T-helper 1 cell treated with Interleukin-12 subunit alpha and Interleukin-12 subunit beta and Interleukin-4 antibody, amounts not matched to agents 30 μg/mL and 1 μg/mL, for 36 hours (primary cell): ENCODE data around the gene A2M.

ENCODE experiments used
- H3K27ac Mint-ChIP-seq: one replicate; pipeline ENCODE4 v1.8.0; 2021; ENCODE audit warnings: mild to moderate bottlenecking, mixed read lengths
- H3K27me3 Mint-ChIP-seq: one replicate; pipeline ENCODE4 v1.8.0; 2021; ENCODE audit warnings: low read depth, mixed read lengths
- H3K36me3 Mint-ChIP-seq: one replicate; pipeline ENCODE4 v1.8.0; 2021; ENCODE audit warnings: low read depth, mixed read lengths
- H3K4me1 Mint-ChIP-seq: one replicate; pipeline ENCODE4 v1.8.0; 2021; ENCODE audit warnings: low read depth, mixed read lengths
- H3K4me3 Mint-ChIP-seq: one replicate; pipeline ENCODE4 v1.8.0; 2021; ENCODE audit warnings: mild to moderate bottlenecking, moderate library complexity, mixed read lengths
- H3K9me3 Mint-ChIP-seq: one replicate; pipeline ENCODE4 v1.8.0; 2021; ENCODE audit warnings: mixed read lengths

A2M gene

DNA sequence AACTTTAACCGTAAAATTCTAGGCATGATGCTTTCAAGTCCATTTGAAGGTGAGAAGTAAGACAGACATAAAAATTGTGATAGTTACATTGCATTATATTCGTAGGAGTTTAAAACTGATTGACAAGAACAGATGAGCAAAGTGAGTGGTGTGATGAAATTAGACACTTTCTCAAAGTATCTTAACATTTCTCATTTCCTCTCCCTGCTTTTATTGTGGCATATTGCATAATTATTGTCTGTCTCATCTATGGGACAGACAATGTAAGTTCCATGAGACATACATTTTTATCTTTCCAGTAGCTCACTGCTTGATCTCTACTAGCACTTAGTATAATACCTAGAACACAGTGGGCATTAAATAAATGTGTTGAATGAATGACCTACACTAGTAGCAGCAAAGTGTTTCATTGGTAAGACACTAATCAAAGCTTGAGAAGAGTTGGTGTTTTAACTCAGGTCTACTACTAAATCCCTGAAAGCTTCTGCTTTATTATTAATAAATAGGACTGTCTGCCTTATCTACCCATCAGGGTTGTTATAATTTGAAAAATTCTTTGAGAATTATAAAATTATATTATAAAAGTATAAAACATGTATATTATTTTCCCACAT lies 19.0 kb downstream of the A2M start:
- Mint-ChIP-seq H3K27ac (no peak overlapping the region), H3K9me3 (no peaks in the 10 kb centered on the region), H3K4me3 (no peak overlapping the region), H3K36me3 (no peaks in the 10 kb centered on the region), H3K4me1 (no peaks in the 10 kb centered on the region), H3K27me3 (no peaks in the 10 kb centered on the region)

DNA sequence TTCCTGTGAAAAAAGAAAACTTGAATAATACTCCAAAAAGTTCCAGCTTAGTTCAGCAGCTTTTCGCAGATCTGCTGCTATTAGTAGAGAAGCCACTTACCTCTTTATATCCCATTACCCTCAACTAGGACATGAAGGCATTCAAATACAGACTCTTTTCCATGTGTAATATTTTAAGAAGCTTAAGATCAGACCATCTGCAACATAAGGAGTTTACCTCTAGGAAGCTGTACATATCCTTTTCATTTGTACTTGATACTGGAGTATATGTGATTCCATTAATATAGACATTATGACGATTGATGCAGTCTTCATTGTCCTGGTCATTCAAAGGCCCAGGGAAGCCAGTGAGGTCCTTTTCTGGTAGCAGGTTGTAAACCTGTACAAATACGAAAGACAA lies 20.4 kb downstream of the A2M start:
- Mint-ChIP-seq H3K9me3 (no peaks in the 10 kb centered on the region), H3K4me1 (no peaks in the 10 kb centered on the region), H3K36me3 (no peaks in the 10 kb centered on the region), H3K27me3 (no peaks in the 10 kb centered on the region), H3K27ac (no peak overlapping the region), H3K4me3 (no peak overlapping the region)

DNA sequence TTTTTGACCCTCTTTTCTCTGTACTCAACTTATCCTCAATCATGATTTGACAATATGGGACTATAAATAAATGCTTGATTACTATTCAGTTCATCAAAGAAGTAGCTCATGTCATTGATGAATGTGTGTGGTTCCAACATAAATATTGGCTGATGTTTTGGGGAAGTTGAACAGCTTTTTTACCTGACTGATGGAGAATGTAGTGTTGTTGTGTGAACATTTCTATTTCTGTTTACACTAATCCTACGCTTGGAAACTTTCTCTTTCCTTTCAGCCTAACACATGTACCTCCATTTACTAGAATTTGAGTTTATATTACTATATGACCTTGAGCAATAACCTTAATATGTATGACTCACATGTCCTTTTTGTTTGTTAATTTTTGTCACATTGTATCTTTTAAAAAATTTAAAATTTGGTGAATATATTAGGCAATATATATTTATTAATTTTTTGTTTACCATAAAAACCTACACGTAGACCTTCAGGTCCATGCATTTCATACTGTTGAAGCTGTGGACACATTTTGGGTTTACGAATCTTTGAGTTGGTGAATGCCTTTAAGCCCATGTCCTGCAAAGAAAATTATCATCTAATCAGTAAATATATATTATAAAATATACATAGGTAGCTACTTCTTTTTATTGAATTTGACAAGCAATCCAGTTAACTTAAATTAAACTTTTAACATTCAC lies 21.1 kb downstream of the A2M start:
- no peaks in the 10 kb centered on the region for H3K9me3 Mint-ChIP-seq
- H3K27ac Mint-ChIP-seq = no peak overlapping the region
- no peaks in the 10 kb centered on the region for H3K36me3 Mint-ChIP-seq
- no peaks in the 10 kb centered on the region for H3K4me1 Mint-ChIP-seq
- H3K4me3 Mint-ChIP-seq = no peak overlapping the region
- H3K27me3 Mint-ChIP-seq = no peaks in the 10 kb centered on the region

DNA sequence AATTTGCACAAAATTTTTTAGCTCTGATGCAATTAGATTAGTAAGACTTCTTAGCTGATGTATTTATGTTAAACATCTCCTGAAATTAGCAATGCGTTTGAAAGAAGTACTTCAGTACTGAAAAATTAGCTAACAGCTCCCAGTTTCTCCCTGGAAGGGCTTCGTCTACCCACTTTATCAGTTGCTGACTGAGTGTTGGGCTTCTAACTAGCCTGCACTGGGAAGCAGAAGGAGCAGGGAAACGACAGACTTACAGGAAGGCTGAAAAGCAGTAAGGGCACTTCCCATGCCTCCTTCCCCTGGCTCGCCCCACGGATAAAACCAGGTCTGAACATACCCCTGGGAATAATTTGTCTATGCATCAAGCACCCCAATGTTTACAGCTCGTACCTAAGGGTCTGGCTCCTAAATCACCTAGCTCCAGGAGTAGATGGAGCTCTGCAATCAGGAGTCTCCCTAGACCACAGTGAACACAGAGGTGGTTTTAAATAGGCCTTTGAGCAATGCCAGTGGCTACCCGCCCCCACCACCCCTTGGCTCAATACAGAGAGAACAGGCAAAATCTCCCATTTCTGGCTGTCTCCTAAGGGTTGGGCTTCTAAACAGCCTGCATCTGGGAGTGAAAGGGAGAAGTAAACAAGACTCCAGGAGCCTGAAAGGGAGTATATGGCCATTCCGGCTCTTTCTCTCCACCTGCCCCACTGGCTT lies 23.7 kb downstream of the A2M start:
- Mint-ChIP-seq H3K27ac (no peak overlapping the region), H3K4me1 (no peaks in the 10 kb centered on the region), H3K36me3 (no peaks in the 10 kb centered on the region), H3K9me3 (no peaks in the 10 kb centered on the region), H3K27me3 (no peaks in the 10 kb centered on the region), H3K4me3 (no peak overlapping the region)

DNA sequence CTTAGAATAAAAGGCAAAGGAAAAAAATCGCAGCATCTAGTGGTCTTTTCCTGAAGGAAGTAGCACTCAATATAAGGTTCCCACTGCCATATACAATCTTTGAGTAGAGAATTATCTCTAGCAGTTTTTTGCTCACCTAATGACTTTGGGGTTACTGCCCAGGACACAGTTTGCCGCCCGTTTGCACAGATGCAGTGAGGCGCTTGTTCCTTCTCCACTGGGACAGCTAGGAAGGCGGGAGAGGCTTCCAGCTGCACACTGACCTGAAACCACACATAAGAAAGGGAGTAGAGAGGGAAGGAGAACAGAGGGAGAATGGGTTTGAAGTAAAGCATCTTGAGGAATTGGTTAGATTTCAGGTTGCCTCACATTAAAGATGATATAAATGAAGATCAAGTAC lies 25.5 kb downstream of the A2M start:
- Mint-ChIP-seq H3K4me3 (no peak overlapping the region), H3K4me1 (no peaks in the 10 kb centered on the region), H3K27ac (no peak overlapping the region), H3K36me3 (no peaks in the 10 kb centered on the region), H3K9me3 (no peaks in the 10 kb centered on the region), H3K27me3 (no peaks in the 10 kb centered on the region)

DNA sequence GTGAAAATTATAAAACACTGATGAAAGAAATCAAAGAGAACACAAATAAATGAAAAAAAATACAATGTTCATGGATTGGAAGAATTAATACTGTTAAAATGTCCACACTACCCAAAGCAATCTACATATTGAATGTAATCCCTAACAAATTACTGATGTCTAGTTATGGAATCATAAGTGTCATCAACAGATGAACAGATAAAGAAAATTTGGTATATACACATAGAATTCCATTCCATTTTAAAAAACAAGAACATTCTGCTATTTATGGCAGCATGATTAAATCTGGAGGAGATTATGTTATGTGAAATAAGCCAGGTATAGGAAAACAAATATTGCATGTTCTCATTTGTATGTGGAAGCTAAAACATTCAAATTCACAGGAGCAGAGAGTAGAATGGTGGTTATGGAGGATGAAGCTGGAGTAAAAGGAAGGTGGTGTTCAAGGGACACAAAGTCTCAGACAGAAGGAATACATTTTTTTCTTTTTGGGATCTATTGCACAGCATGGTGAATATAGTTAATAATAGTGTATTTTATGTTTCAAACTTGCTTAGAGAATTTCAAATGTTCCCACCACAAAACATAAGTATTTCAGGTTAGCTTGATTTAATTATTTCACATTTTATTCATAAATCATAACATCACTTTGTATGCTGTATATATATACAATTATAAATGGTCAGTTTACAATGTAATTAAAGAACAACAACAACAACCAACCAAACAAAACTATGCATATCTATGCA lies 28.5 kb downstream of the A2M start:
- no peaks in the 10 kb centered on the region for H3K4me1 Mint-ChIP-seq
- no peaks in the 10 kb centered on the region for H3K36me3 Mint-ChIP-seq
- H3K27ac Mint-ChIP-seq = no peak overlapping the region
- H3K9me3 Mint-ChIP-seq = peaks cover 18% of the 10 kb centered on the region
- no peak overlapping the region for H3K4me3 Mint-ChIP-seq
- no peaks in the 10 kb centered on the region for H3K27me3 Mint-ChIP-seq

DNA sequence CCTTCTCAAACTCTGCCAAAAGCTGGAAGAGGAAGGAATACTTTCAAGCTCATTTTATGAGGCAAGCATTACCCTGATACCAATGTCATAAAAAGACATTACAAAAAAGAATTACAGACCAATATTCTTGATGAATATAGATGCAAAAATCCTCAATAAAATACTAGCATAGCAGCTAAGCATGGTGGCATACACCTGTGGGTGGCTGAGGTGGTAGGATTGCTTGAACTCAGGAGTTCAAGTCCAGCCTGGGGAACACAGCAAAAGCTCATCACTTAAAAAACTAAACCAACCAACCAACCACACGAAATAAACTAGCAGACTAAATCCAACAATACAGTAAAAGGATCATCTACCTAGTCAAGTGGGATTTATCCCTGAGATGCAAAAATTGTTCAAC lies 29.6 kb downstream of the A2M start:
- Mint-ChIP-seq H3K4me1 (no peaks in the 10 kb centered on the region), H3K9me3 (peaks cover 20% of the 10 kb centered on the region), H3K27me3 (no peaks in the 10 kb centered on the region), H3K27ac (no peak overlapping the region), H3K4me3 (no peak overlapping the region), H3K36me3 (no peaks in the 10 kb centered on the region)

DNA sequence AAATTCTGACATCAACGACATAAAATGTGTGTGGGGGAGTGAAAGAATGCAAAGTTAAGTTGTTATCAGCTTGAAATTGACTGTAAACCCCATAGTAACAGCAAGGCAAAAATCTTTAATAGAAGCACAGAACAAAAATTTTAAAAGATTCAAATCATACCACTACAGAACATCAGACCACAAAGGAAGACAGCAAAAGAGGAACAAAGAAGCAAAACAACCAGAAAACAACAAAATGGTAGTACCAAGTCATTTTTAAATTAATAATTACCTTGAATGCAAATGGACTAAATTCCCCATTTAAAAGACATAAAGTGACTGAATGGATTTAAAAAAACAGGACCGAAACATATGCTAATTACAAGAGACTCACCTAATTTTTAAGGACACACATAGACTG lies 31.3 kb downstream of the A2M start:
- Mint-ChIP-seq H3K4me1 (no peaks in the 10 kb centered on the region), H3K9me3 (peaks cover 20% of the 10 kb centered on the region), H3K27me3 (no peaks in the 10 kb centered on the region), H3K36me3 (no peaks in the 10 kb centered on the region), H3K4me3 (no peak overlapping the region), H3K27ac (no peak overlapping the region)

DNA sequence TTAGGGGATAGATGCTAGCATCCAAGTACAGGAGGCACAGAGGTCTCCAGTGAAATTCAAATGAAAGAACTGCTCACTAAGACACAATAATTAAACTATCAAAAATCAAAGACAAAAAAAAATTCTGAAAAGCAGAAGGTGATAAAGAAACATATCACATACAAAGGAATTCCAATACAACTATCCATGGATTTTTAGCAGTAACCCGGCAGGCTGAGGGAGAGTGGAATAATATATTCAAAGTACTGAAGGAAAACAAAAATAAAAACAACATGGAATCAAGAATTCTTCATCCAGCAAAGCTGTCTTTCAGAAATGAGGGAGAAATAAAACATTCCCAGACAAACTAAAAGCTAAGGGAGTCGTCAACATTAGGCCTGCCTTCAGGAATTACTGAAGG lies 31.9 kb downstream of the A2M start:
- Mint-ChIP-seq H3K4me1 (no peaks in the 10 kb centered on the region), H3K9me3 (peaks cover 20% of the 10 kb centered on the region), H3K27ac (no peak overlapping the region), H3K27me3 (no peaks in the 10 kb centered on the region), H3K36me3 (no peaks in the 10 kb centered on the region), H3K4me3 (no peak overlapping the region)

DNA sequence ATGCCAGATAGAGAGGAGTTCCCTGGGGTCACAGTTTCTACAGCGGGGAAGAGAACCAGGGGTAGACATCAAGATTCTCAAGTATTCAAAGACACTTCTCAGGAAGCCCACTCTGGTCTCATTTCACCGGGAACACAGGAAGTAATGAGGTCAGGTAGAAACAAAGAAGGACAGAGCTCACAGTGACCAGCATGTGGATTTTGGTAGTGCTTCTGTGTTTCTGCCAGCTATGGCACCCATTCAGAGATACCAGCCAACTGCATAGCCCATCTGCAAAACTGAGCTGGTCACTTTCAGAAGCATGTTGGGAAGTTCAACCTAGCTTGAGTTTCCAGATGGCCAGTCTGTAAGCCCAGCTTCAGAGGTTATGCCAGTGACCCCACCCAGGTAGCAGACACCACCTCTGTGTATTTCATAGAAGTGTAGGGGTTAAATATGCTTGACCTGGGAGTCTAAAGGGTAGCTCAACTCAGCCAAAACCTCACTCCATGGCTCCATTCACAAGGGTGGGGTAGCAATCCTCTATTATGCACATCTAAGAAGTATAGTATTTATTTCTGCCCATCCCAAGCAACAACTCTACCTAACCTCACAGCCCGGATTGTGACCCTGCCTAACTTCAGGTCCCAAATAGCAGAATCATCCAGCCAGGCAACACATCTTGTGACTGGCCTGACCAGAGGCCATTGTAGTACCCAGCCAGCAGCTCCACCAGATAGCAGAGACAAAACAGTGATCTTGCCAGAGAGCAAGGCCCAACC lies 33.9 kb downstream of the A2M start:
- Mint-ChIP-seq H3K4me1 (no peaks in the 10 kb centered on the region), H3K27me3 (no peaks in the 10 kb centered on the region), H3K4me3 (no peak overlapping the region), H3K36me3 (no peaks in the 10 kb centered on the region), H3K9me3 (peaks cover 20% of the 10 kb centered on the region), H3K27ac (no peak overlapping the region)

DNA sequence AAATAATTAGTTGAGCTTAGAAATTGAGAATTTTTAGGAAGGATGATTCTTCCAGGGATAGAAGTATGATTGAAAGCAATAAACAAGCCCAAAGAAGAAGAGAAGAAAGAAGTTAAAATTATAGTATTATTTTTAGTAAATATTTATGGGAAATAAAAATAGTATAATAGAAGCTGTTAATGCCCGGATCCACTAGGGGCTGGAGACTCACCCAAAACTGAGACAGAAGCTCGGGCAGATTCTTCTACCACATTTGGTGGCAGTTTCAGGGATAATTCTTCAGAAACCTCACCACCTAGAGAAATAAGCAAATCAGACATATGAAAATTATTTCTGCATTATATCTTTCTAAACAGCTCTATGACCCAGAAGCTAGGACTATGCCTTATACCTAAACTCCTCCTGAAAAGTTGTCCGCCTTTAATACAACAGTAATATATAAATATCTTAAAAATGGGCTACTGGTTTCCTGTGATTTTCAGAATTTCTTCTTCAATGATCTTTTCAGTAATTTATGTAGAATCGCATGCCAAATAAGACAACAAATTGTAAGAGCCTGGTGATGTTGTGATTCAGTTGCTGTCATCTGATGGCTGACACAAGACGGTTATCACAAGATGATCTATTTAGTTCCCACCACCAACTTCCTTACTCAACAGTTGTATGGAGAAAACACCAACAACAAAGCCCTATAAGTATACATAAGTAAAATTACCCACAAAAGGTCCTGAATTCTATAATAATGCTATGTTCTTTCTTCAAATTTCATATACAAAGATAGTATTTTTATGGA lies 35.6 kb downstream of the A2M start:
- Mint-ChIP-seq H3K36me3 (no peaks in the 10 kb centered on the region), H3K27ac (no peak overlapping the region), H3K9me3 (peaks cover 20% of the 10 kb centered on the region), H3K4me3 (no peak overlapping the region), H3K27me3 (no peaks in the 10 kb centered on the region), H3K4me1 (no peaks in the 10 kb centered on the region)

DNA sequence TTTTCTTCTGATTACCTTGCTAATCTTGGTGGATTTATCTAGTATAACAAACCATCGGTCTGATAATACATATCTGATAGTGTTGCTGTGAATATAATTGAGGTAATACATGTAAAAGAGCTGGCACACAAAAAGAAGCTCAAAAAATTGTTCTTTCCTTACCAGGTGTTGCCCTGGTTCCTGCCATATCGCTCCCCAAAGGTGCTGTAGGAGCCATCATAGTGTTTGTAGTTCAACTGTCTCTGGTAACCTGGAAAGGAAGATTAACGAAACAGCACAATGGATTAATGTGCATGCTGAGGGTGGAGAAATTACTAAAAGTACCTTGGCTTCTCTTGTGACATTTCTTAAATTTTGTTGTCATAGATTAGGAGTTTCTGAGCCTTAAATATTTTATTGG lies 36.6 kb downstream of the A2M start:
- no peaks in the 10 kb centered on the region for H3K27me3 Mint-ChIP-seq
- no peaks in the 10 kb centered on the region for H3K36me3 Mint-ChIP-seq
- H3K9me3 Mint-ChIP-seq = peaks cover 13% of the 10 kb centered on the region

DNA sequence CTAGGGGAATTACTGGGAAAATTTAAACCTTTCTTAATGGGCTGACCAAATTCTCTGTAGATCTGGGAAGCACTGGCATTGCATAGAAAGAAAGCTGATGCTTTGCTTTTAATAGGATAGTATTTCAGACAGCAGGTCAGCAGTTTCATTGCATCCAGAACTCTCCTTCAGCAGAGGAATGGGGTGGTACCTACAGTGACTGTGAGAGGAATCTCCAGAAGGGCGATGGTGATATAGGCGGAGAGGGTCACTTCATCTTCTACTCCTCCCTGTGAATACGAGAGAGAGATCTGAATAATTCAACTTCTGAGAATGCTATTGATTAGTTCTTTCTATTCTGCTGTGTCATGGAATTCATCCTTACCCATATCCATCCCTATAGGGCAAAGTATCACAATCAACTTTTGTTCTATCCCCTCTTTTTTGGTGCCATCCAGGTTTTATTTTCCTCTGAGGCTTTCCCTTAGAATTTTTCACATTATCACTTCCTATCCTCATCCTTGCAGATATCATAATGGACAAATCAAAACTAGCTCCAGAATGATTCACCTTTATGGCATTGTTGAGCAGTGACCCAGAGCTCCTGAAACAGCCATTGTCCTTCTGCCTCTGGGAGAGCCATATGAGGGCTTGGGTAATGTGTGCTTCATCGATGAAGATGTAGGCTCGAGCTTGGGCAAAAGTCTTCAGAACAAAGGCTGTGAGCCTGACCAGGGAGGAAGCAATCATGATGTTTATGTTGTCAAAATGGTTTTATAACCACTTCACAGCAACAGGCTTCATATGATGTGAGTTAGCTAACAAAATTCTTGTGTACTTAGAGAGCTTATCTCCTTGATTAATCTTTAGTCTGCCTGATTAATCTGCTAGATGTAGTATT lies 38.3 kb downstream of the A2M start:
- Mint-ChIP-seq H3K4me1 (no peaks in the 10 kb centered on the region), H3K9me3 (peaks cover 4% of the 10 kb centered on the region), H3K27ac (no peak overlapping the region), H3K36me3 (no peaks in the 10 kb centered on the region), H3K27me3 (no peaks in the 10 kb centered on the region), H3K4me3 (no peak overlapping the region)

More for the DNA sequence above, 36.6 kb downstream of the A2M start:
- Mint-ChIP-seq H3K4me1 (no peaks in the 10 kb centered on the region), H3K27ac (no peak overlapping the region), H3K4me3 (no peak overlapping the region)
